ENCODE data around the gene CRIP1.
A peak's percentile ranks its signal among the peaks of the same experiment; 100 is the strongest.

CRIP1 gene

DNA sequence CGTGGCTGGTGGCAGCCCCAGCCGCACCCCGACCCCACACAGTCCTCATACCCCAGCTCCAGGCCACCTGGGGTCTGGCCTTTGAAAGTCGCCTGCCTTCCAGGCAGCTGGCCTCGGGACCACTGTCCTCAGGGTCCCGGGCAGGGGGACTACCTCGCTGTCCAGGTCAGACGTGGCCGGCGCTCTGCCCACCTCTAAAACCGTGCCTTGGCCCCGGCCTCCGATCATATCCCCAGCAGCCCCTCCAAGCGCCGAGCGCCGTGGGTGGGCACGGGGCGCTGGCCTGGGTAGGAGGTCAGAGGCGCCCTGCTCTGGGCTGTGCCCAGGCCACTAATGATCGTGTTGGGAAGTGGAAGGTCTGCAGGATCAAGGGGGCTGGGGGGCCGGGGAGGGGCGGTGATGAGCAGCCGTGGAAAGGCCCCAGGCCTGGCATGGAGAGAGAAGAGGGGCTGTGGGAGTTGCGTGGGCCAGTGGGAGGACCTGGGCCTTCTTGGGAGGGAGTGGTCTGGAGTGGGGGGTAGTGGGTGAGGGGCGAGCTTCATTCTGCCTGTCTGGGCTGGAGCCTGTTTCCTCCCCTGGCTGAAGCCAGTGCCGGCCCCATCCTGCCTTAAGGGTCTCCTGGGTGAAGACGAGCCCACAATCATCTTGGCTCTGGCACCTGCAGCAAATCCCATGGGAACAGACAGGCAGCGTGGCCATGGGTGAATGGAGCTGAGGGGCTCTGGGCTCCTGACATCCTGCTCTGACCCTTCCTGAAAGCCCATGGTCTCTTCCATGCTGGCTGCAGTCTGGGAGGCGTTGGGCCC lies 44.6 kb downstream of the CRIP1 start:
- Histone ChIP-seq H3K79me1 (replicated peaks; ENCODE audit: low read length, poor library complexity, severe bottlenecking) (no peaks in the 10 kb centered on the region), H4K91ac (ENCODE audit: low read length) (peak overlapping the region; percentile 45), H3K36me3 (ENCODE audit: control insufficient read depth in 1 of 2, insufficient read depth in 2 of 2, low read depth in 1 of 2, low read length in 2 of 2) (peaks cover 0 to 9% of the 10 kb centered on the region in 2 experiments), H4K8ac (ENCODE audit: low read length) (no peak overlapping the region), H2BK5ac (ENCODE audit: low read depth, low read length, poor library complexity, severe bottlenecking) (no peak overlapping the region), H3K14ac (ENCODE audit: low read length in 2 of 2) (no peak overlapping the region), H3K27me3 (ENCODE audit: control insufficient read depth in 1 of 2, insufficient read depth in 1 of 2, low read length in 2 of 2) (peaks cover 0 to 59% of the 10 kb centered on the region in 2 experiments), H3K9ac (ENCODE audit: low read length) (no peak overlapping the region), H2BK15ac (ENCODE audit: low read depth, poor library complexity, severe bottlenecking) (no peak overlapping the region), H2AFZ (ENCODE audit: low read depth, low read length) (no peak overlapping the region), H3K4me2 (ENCODE audit: low read length, poor library complexity, severe bottlenecking) (no peak overlapping the region), H3K9me3 (ENCODE audit: control insufficient read depth, low read length) (no peaks in the 10 kb centered on the region), H2BK12ac (ENCODE audit: low read length in 2 of 2) (no peak overlapping the region), H3K27ac (ENCODE audit: low read length, poor library complexity, severe bottlenecking) (no peak overlapping the region), H2BK120ac (ENCODE audit: low read depth, low read length) (no peak overlapping the region), H3K4ac (ENCODE audit: low read depth in 1 of 2, low read length in 2 of 2) (no peak overlapping the region), H3K18ac (ENCODE audit: low read depth in 1 of 2, low read length in 2 of 2) (no peak overlapping the region), H3K23ac (ENCODE audit: low read length in 2 of 2) (no peak overlapping the region), H2AK5ac (ENCODE audit: low read length, severe bottlenecking) (no peak overlapping the region), H3K4me1 (ENCODE audit: control insufficient read depth, insufficient read depth, low read depth, low read length) (peaks cover 12% of the 10 kb centered on the region), H3K4me3 (ENCODE audit: insufficient read depth in 1 of 2, low read depth in 1 of 2, low read length in 2 of 2) (no peak overlapping the region)
- no peak for DNase-seq
- WGBS: 92% methylated on average over 29 of the region's 30 CpGs

DNA sequence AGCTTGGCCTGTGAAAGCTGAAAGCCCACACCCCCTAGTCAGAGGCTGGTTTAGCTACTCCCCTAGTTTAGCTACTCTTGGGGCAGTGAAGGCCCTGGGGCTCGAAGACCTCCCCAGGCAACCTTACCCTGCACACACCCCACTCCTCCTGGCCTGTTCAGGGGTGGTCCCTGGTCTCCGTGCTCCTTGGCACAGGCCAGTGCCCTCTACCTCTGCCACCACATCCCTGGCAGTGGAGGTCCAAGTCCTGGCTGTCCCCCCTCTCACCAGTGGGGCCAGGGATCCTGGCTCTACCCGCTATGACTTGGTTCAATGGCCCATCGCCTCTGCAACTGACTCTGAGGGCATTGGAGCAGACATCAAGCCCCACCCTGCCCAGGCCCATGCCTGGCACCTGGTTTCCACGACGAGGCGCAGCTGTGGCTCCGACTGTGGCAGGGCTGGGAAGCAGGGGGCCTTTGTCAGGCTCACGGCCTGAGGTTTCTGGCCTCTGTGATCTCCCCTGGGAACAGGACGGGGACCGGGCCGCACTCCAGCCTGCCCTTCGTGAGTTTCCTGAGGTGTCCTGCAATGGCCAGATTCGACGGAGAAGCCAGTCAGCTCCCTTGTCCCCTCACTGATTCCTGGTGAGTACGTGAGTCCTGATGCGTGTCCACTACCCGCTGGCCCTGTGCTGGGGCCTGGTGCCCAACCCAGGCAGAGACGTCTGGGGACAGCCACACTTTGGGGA lies 45.4 kb downstream of the CRIP1 start:
- Histone ChIP-seq H3K79me1 (replicated peaks; ENCODE audit: low read length, poor library complexity, severe bottlenecking) (no peaks in the 10 kb centered on the region), H2BK5ac (ENCODE audit: low read depth, low read length, poor library complexity, severe bottlenecking) (no peak overlapping the region), H3K18ac (ENCODE audit: low read depth in 1 of 2, low read length in 2 of 2) (no peak overlapping the region), H2BK12ac (ENCODE audit: low read length in 2 of 2) (no peak overlapping the region), H3K14ac (ENCODE audit: low read length in 2 of 2) (no peak overlapping the region), H2AFZ (ENCODE audit: low read depth, low read length) (no peak overlapping the region), H3K36me3 (ENCODE audit: control insufficient read depth in 1 of 2, insufficient read depth in 2 of 2, low read depth in 1 of 2, low read length in 2 of 2) (peaks cover 0 to 9% of the 10 kb centered on the region in 2 experiments), H3K4me3 (ENCODE audit: insufficient read depth in 1 of 2, low read depth in 1 of 2, low read length in 2 of 2) (no peak overlapping the region), H3K4me1 (ENCODE audit: control insufficient read depth, insufficient read depth, low read depth, low read length) (peaks cover 10% of the 10 kb centered on the region), H3K9me3 (ENCODE audit: control insufficient read depth, low read length) (no peaks in the 10 kb centered on the region), H4K91ac (ENCODE audit: low read length) (no peak overlapping the region), H3K23ac (ENCODE audit: low read length in 2 of 2) (no peak overlapping the region), H3K4me2 (ENCODE audit: low read length, poor library complexity, severe bottlenecking) (no peak overlapping the region), H3K9ac (ENCODE audit: low read length) (no peak overlapping the region), H3K27ac (ENCODE audit: low read length, poor library complexity, severe bottlenecking) (no peak overlapping the region), H2BK15ac (ENCODE audit: low read depth, poor library complexity, severe bottlenecking) (no peak overlapping the region), H3K4ac (ENCODE audit: low read depth in 1 of 2, low read length in 2 of 2) (no peak overlapping the region), H3K27me3 (ENCODE audit: control insufficient read depth in 1 of 2, insufficient read depth in 1 of 2, low read length in 2 of 2) (peaks cover 0 to 64% of the 10 kb centered on the region in 2 experiments), H2BK120ac (ENCODE audit: low read depth, low read length) (no peak overlapping the region), H4K8ac (ENCODE audit: low read length) (peak overlapping the region; percentile 9), H2AK5ac (ENCODE audit: low read length, severe bottlenecking) (no peak overlapping the region)
- no peak for DNase-seq
- 81% methylated on average over 19 of the region's 19 CpGs for WGBS

DNA sequence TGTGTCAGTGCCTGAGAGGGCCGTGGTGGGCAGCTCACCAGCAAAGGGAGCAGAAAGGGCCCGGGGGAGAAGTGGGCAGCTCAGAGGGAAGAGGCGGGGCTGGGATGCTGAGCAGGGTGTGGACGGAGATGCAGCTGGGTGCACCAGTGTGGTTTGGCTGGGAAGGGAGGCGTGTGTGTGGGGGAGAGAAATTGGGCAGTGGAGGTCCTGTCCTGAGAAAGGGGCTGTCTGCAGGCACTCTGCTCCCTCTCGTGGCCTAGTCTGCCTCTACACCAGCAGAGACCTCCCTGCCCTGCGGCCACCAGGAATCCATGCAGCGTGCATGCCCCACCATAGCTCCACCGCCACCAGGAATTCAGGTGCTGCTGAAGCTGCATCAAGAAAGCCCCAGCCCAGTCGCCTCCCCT lies 46.1 kb downstream of the CRIP1 start:
- DNase-seq: no peak
- Histone ChIP-seq H3K9ac (ENCODE audit: low read length) (no peak overlapping the region), H2BK12ac (ENCODE audit: low read length in 2 of 2) (no peak overlapping the region), H3K36me3 (ENCODE audit: control insufficient read depth in 1 of 2, insufficient read depth in 2 of 2, low read depth in 1 of 2, low read length in 2 of 2) (peaks cover 0 to 9% of the 10 kb centered on the region in 2 experiments), H3K4me1 (ENCODE audit: control insufficient read depth, insufficient read depth, low read depth, low read length) (peaks cover 8% of the 10 kb centered on the region), H4K91ac (ENCODE audit: low read length) (no peak overlapping the region), H3K27me3 (ENCODE audit: control insufficient read depth in 1 of 2, insufficient read depth in 1 of 2, low read length in 2 of 2) (peaks cover 0 to 61% of the 10 kb centered on the region in 2 experiments), H2BK5ac (ENCODE audit: low read depth, low read length, poor library complexity, severe bottlenecking) (no peak overlapping the region), H2BK120ac (ENCODE audit: low read depth, low read length) (no peak overlapping the region), H3K4ac (ENCODE audit: low read depth in 1 of 2, low read length in 2 of 2) (no peak overlapping the region), H3K14ac (ENCODE audit: low read length in 2 of 2) (no peak overlapping the region), H3K23ac (ENCODE audit: low read length in 2 of 2) (no peak overlapping the region), H2BK15ac (ENCODE audit: low read depth, poor library complexity, severe bottlenecking) (no peak overlapping the region), H3K79me1 (replicated peaks; ENCODE audit: low read length, poor library complexity, severe bottlenecking) (no peaks in the 10 kb centered on the region), H3K27ac (ENCODE audit: low read length, poor library complexity, severe bottlenecking) (no peak overlapping the region), H2AK5ac (ENCODE audit: low read length, severe bottlenecking) (no peak overlapping the region), H3K18ac (ENCODE audit: low read depth in 1 of 2, low read length in 2 of 2) (no peak overlapping the region), H4K8ac (ENCODE audit: low read length) (no peak overlapping the region), H3K4me2 (ENCODE audit: low read length, poor library complexity, severe bottlenecking) (no peak overlapping the region), H3K4me3 (ENCODE audit: insufficient read depth in 1 of 2, low read depth in 1 of 2, low read length in 2 of 2) (no peak overlapping the region), H2AFZ (ENCODE audit: low read depth, low read length) (no peak overlapping the region), H3K9me3 (ENCODE audit: control insufficient read depth, low read length) (no peaks in the 10 kb centered on the region)
- WGBS: 78% methylated on average over 9 of the region's 10 CpGs

DNA sequence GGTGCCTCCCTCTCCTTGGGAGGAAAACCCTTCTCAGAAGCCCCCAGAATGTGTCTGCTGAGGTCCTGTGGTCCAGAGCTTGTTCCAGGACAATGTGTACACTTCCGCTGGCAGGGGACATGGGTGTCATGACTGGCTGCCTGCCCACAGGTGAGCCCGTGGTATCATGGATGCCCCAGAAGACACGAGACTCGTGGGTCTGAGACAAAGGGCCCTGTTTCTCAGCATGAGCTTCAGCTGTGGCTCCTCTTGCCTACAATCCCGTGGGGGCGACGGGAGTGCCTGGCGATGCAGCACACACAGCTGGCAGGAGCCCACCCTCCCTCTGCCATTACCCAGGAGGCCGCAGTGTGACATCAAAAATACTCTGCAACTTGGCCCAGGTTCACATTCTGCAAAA lies 46.7 kb downstream of the CRIP1 start:
- H2BK15ac ChIP-seq (ENCODE audit: low read depth, poor library complexity, severe bottlenecking): no peak overlapping the region
- no peak overlapping the region for H3K4me2 ChIP-seq (ENCODE audit: low read length, poor library complexity, severe bottlenecking)
- H3K9me3 ChIP-seq (ENCODE audit: control insufficient read depth, low read length): no peaks in the 10 kb centered on the region
- H2BK120ac ChIP-seq (ENCODE audit: low read depth, low read length): no peak overlapping the region
- no peak overlapping the region for H2BK5ac ChIP-seq (ENCODE audit: low read depth, low read length, poor library complexity, severe bottlenecking)
- no peak overlapping the region for H3K4me3 ChIP-seq (ENCODE audit: insufficient read depth in 1 of 2, low read depth in 1 of 2, low read length in 2 of 2)
- no peak overlapping the region for H3K23ac ChIP-seq (ENCODE audit: low read length in 2 of 2)
- H4K8ac ChIP-seq (ENCODE audit: low read length): no peak overlapping the region
- no peak overlapping the region for H3K4ac ChIP-seq (ENCODE audit: low read depth in 1 of 2, low read length in 2 of 2)
- H3K18ac ChIP-seq (ENCODE audit: low read depth in 1 of 2, low read length in 2 of 2): no peak overlapping the region
- no peaks in the 10 kb centered on the region for H3K79me1 ChIP-seq (replicated peaks; ENCODE audit: low read length, poor library complexity, severe bottlenecking)
- no peak overlapping the region for H2AK5ac ChIP-seq (ENCODE audit: low read length, severe bottlenecking)
- no peak overlapping the region for H4K91ac ChIP-seq (ENCODE audit: low read length)
- no peak for DNase-seq
- no peak overlapping the region for H2AFZ ChIP-seq (ENCODE audit: low read depth, low read length)
- peaks cover 4% of the 10 kb centered on the region for H3K4me1 ChIP-seq (ENCODE audit: control insufficient read depth, insufficient read depth, low read depth, low read length)
- H3K9ac ChIP-seq (ENCODE audit: low read length): no peak overlapping the region
- no peak overlapping the region for H3K27ac ChIP-seq (ENCODE audit: low read length, poor library complexity, severe bottlenecking)
- H3K27me3 ChIP-seq (ENCODE audit: control insufficient read depth in 1 of 2, insufficient read depth in 1 of 2, low read length in 2 of 2): peaks cover 0 to 64% of the 10 kb centered on the region in 2 experiments
- WGBS: 85% methylated on average over 9 of the region's 9 CpGs
- H3K36me3 ChIP-seq (ENCODE audit: control insufficient read depth in 1 of 2, insufficient read depth in 2 of 2, low read depth in 1 of 2, low read length in 2 of 2): peaks cover 0 to 9% of the 10 kb centered on the region in 2 experiments
- no peak overlapping the region for H2BK12ac ChIP-seq (ENCODE audit: low read length in 2 of 2)
- no peak overlapping the region for H3K14ac ChIP-seq (ENCODE audit: low read length in 2 of 2)

All from mesenchymal stem cell (in vitro differentiated cells and primary cell).